ENCODE results near the gene ESPNL.

DNA sequence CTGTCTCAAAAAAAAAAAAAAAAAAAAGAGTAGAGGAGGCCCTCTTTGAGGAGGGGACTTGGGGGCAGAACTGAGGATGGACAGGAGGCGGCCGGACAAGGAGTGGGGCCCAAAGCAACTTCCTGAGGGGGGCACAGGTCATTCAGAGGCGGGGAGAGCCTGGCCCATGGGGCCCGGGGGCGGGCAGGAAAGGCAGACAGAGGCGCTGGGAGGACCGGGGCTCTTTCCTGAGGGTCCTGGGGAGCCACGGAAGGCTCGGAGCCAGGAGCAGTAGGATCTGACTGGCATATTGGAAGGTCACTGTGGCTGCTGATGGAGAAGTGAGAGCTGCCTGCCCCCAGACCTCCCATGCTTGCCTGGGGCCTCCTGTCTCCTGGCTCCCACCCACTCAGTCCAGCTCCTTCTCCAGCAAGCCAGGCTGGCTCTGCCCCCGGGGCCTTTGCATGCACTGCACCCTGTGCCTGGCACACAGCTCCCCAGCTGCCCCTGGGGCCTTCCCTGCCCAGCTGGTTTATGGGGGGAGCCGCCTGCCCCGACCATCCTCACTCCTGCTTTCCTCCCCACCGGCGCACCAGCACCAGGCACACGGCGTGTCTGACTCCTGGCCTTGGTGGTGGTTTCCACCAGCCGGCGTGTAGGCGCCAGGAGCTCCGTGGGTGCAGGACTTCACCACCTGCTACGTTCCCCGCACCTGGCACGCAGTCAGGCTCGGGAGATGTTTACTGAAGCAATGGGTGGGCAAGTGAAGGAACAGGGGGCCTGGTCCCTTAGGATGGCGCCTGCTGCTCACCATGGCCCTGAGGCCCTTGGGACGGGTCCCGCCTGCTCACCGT, 5.6 kb downstream of the ESPNL start:
- TF ChIP-seq, protein P1, sequence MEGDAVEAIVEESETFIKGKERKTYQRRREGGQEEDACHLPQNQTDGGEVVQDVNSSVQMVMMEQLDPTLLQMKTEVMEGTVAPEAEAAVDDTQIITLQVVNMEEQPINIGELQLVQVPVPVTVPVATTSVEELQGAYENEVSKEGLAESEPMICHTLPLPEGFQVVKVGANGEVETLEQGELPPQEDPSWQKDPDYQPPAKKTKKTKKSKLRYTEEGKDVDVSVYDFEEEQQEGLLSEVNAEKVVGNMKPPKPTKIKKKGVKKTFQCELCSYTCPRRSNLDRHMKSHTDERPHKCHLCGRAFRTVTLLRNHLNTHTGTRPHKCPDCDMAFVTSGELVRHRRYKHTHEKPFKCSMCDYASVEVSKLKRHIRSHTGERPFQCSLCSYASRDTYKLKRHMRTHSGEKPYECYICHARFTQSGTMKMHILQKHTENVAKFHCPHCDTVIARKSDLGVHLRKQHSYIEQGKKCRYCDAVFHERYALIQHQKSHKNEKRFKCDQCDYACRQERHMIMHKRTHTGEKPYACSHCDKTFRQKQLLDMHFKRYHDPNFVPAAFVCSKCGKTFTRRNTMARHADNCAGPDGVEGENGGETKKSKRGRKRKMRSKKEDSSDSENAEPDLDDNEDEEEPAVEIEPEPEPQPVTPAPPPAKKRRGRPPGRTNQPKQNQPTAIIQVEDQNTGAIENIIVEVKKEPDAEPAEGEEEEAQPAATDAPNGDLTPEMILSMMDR (IDR thresholded peaks at IDR 0.05) = no peak
- TF ChIP-seq POLR2A (IDR thresholded peaks at IDR 0.05) = no peak
- TF ChIP-seq EP300 (IDR thresholded peaks at IDR 0.05) = no peak
